HG03469 (cell line): ENCODE measurements around the gene C1QTNF6.
"Not testable (repeated sequence)": the region's sequence is repeated elsewhere in the genome, so short reads cannot be mapped to it uniquely, and the experiment has no call there.

ENCODE experiments used
- ATAC-seq: cut with Tn5 transposase; IDR thresholded peaks from one replicate; pipeline ENCODE4 v1.9.1; 2021; ENCODE audit warnings: mild to moderate bottlenecking, moderate library complexity, moderate number of reproducible peaks; ENCODE audit not compliant: unreplicated experiment

Gene C1QTNF6

GRCh38 chr22:37187891-37188761 lies at the start of gene C1QTNF6:
Gene C1QTNF6 (minus strand): TSS chr22:37188247. CDS start chr22:37188213, 34 bp downstream.
- no peak for ATAC-seq

- no peak for ATAC-seq
Measured at GRCh38 chr22:37235897-37236607, 48.0 kb upstream of the C1QTNF6 start.

- ATAC-seq: no peak
Measured at GRCh38 chr22:37234736-37235711, 47.0 kb upstream of the C1QTNF6 start.

- ATAC-seq: no peak
Measured at GRCh38 chr22:37233751-37234631, 45.9 kb upstream of the C1QTNF6 start.

- ATAC-seq: not testable (repeated sequence)
Measured at GRCh38 chr22:37233371-37233750, 45.3 kb upstream of the C1QTNF6 start.

- ATAC-seq: no peak
Measured at GRCh38 chr22:37232140-37232998, 44.3 kb upstream of the C1QTNF6 start.

- ATAC-seq: no peak
Measured at GRCh38 chr22:37231406-37232139, 43.5 kb upstream of the C1QTNF6 start.

GRCh38 chr22:37230673-37231405 lies 42.8 kb upstream of the C1QTNF6 start:
- no peak for ATAC-seq

- ATAC-seq: no peak
Measured at GRCh38 chr22:37229805-37230672, 42.0 kb upstream of the C1QTNF6 start.

GRCh38 chr22:37229012-37229804 lies 41.2 kb upstream of the C1QTNF6 start:
- no peak for ATAC-seq

GRCh38 chr22:37228106-37229011 lies 40.3 kb upstream of the C1QTNF6 start:
- no peak for ATAC-seq

GRCh38 chr22:37226514-37226913 lies 38.5 kb upstream of the C1QTNF6 start:
- ATAC-seq: no peak

- ATAC-seq: no peak
Measured at GRCh38 chr22:37226087-37226486, 38.0 kb upstream of the C1QTNF6 start.

GRCh38 chr22:37225481-37225880 lies 37.4 kb upstream of the C1QTNF6 start:
- no peak for ATAC-seq
